GM12878 (cell line): Measurements from ENCODE around the gene FBXO33. TPM values are rescaled to one million over a fixed set of nuclear protein-coding genes. Genes with fewer than 3 reads are reported as not detected.

ENCODE experiments used
- ATAC-seq: fragments of 200-7000 bp; cut with Tn5 transposase; 3 replicates; pipeline ENCODE4 v1.9.1; 2020; ENCODE audit warnings: mild to moderate bottlenecking, moderate library complexity
- BruUV-seq: library from RNA; stranded (reverse); fragments of 400-500 nt; replicated peaks from 2 replicates; lab custom pipeline; 2021; lab: Mats Ljungman, UMichigan
- CTCF ChIA-PET: fragments of 300-600 bp; sonication (Branson Sonifier 250); formaldehyde crosslinking; extraction: SDS; loops from one replicate; lab custom pipeline; 2021; ENCODE audit warnings: inconsistent platforms; lab: Yijun Ruan, JAX
- POLR2A ChIA-PET: fragments of 350-600 bp; formaldehyde crosslinking; extraction: SDS; loops from one replicate; lab custom pipeline; 2021; ENCODE audit warnings: inconsistent platforms; lab: Charles Lee
- RAD21 ChIA-PET: fragments of 300-600 bp; sonication (Branson Sonifier 250); formaldehyde crosslinking; loops from one replicate; lab custom pipeline; 2023; ENCODE audit warnings: antibody characterized with exemption; ENCODE audit not compliant: unreplicated experiment; lab: Charles Lee
- SMC1A ChIA-PET: fragments of 300-600 bp; sonication (Branson Sonifier 250); formaldehyde crosslinking; loops from one replicate; lab custom pipeline; 2023; ENCODE audit not compliant: unreplicated experiment, uncharacterized antibody; lab: Charles Lee
- DNase-seq: peaks from one replicate; pipeline ENCODE4 v3.0.0-alpha.2; 2011; ENCODE audit warnings: low read depth, low spot score
- FAIRE-seq: peaks from 3 replicates; lab custom pipeline; 2011; peaks lifted over from hg19 to GRCh38; lab: Jason Lieb, UNC
- H2AFZ ChIP-seq: 2 replicates; pipeline ENCODE4 v1.6.0; 2011; ENCODE audit warnings: low read depth, low read length, control low read depth; ENCODE audit not compliant: control insufficient read depth
- H3K27ac ChIP-seq: 2 replicates; pipeline ENCODE4 v1.5.1; 2011; ENCODE audit warnings: control low read depth; ENCODE audit not compliant: control insufficient read depth, insufficient read depth
- H3K27me3 ChIP-seq, 2 experiments: replicated peaks in 1 of 2; 2 replicates each; pipeline versions ENCODE4 v1.6.0 to v1.6.1; 2011; ENCODE audit warnings: low read length in 1 of 2; ENCODE audit not compliant: control insufficient read depth in 2 of 2, insufficient read depth in 2 of 2
- H3K36me3 ChIP-seq, 2 experiments: 2 replicates each; pipeline ENCODE4 v1.5.1; 2011; ENCODE audit warnings: low read length in 1 of 2; ENCODE audit not compliant: control insufficient read depth in 2 of 2, insufficient read depth in 2 of 2
- H3K4me1 ChIP-seq: 2 replicates; pipeline ENCODE4 v1.6.1; 2011; ENCODE audit warnings: mild to moderate bottlenecking, low read length, moderate library complexity, mixed read lengths; ENCODE audit not compliant: control insufficient read depth, insufficient read depth
- H3K4me2 ChIP-seq: 2 replicates; pipeline ENCODE4 v1.6.0; 2011; ENCODE audit warnings: control low read depth; ENCODE audit not compliant: control insufficient read depth, insufficient read depth
- H3K4me3 ChIP-seq: fragments of 200-600 bp; sonication (generic); 2 replicates; pipeline ENCODE4 v1.5.1; 2016
- H3K79me2 ChIP-seq: 2 replicates; pipeline ENCODE4 v1.6.0; 2011; ENCODE audit warnings: low read length; ENCODE audit not compliant: control insufficient read depth, insufficient read depth
- H3K9ac ChIP-seq: 2 replicates; pipeline ENCODE4 v1.8.0; 2011; ENCODE audit warnings: low read length, control low read depth, mixed read lengths; ENCODE audit not compliant: control insufficient read depth, insufficient read depth
- H3K9me3 ChIP-seq: replicated peaks from 3 replicates; pipeline ENCODE4 v1.5.1; 2011; ENCODE audit warnings: mild to moderate bottlenecking, low read length; ENCODE audit not compliant: control insufficient read depth, insufficient read depth
- H4K20me1 ChIP-seq: 2 replicates; pipeline ENCODE4 v1.6.0; 2011; ENCODE audit not compliant: control insufficient read depth, insufficient read depth
- HSF1 ChIP-seq: fragments of 150-350 bp; IDR thresholded peaks from 2 replicates; pipeline ENCODE4 v1.6.1; 2014; ENCODE audit warnings: mild to moderate bottlenecking, low read depth, low read length
- MEF2B ChIP-seq: fragments of 450-650 bp; IDR thresholded peaks from 2 replicates; pipeline ENCODE4 v1.6.1; 2018; ENCODE audit warnings: mild to moderate bottlenecking, moderate library complexity; ENCODE audit not compliant: partially characterized antibody, poor library complexity, severe bottlenecking
- PAX5 ChIP-seq: IDR thresholded peaks from 2 replicates; pipeline ENCODE4 v1.6.1; 2011; ENCODE audit warnings: low read depth, low read length, borderline replicate concordance
- ZNF207 ChIP-seq: fragments of 450-650 bp; IDR thresholded peaks from 2 replicates; pipeline ENCODE4 v1.6.1; 2014; ENCODE audit warnings: antibody characterized with exemption, mild to moderate bottlenecking, borderline replicate concordance
- ZNF687 ChIP-seq: fragments of 450-650 bp; IDR thresholded peaks from 2 replicates; pipeline ENCODE4 v1.6.1; 2017; ENCODE audit warnings: mild to moderate bottlenecking, moderate library complexity
- WGBS: methylation state at CpG from one replicate; pipeline ENCODE4 v1.1.6; 2016; ENCODE audit warnings: low lambda C conversion rate; ENCODE audit not compliant: insufficient replicate concordance, insufficient coverage; ENCODE audit errors: missing lambda C conversion rate; 5-methylcytosine and 5-hydroxymethylcytosine counted together
- in situ Hi-C: fragments of 300-500 bp; cut with MboI; formaldehyde crosslinking; loops from 9 replicates; pipeline ENCODE4 v1.14.3; 2018; ENCODE audit warnings: mixed read lengths
- intact Hi-C: fragments of 100-400 bp; cut with micrococcal nuclease; formaldehyde crosslinking; loops from one replicate; pipeline ENCODE4 v1.14.2; 2022; ENCODE audit not compliant: unreplicated experiment
- polyA plus RNA-seq, 11 experiments: library from polyadenylated mRNA; depleted of rRNA in 4 of 11; unstranded in 6 of 11; stranded (reverse) in 5 of 11; fragments of >200 nt; fragmentation: Nextera tagmentation in 4 of 11; fragmentation: Illumina TruSeq in 1 of 11; extraction: Ambion mirVana in 4 of 11; extraction: Trizol in 1 of 11; gene quantifications; 1 replicate in 1 of 11; 2 replicates in 10 of 11; pipeline versions ENCODE4 v1.2.1 to v1.2.3, GENCODE V29; 2011 to 2016; ENCODE audit warnings: inconsistent platforms in 2 of 11, missing spikeins in 2 of 11, low read depth in 1 of 11
- total RNA-seq, 4 experiments: library from RNA; depleted of rRNA in 3 of 4; stranded (reverse); fragments of >200 nt in 3 of 4; fragmentation: Illumina TruSeq in 1 of 4; extraction: Trizol in 1 of 4; gene quantifications; 2 replicates each; pipeline versions ENCODE4 v1.2.1 to v1.2.3, GENCODE V29; 2013 to 2021

FBXO33 gene
- total and polyA plus RNA-seq, 10 of the 15 experiments (the other 5 are each of a cell fraction or from before 2014, with no cell fraction given), result 4.7 to 56.9 (median 19.6) TPM

GRCh38 chr14:39366460-39367386 is 65.5 kb downstream of the FBXO33 start:
- Histone ChIP-seq H3K4me2 (no peak overlapping the region), H3K4me3 (no peak overlapping the region), H3K9ac (no peak overlapping the region), H2AFZ (no peak overlapping the region), H3K36me3 (no peaks in the 10 kb centered on the region; a peak in 1 of 4 replicates), H3K9me3 (peaks cover 2% of the 10 kb centered on the region; the same call in 1 of the 3 replicates), H4K20me1 (no peaks in the 10 kb centered on the region), H3K4me1 (no peaks in the 10 kb centered on the region), H3K27me3 (no peaks in the 10 kb centered on the region), H3K79me2 (no peaks in the 10 kb centered on the region), H3K27ac (no peak overlapping the region)
- DNase-seq, result no peak
- ChIA-PET RAD21 (interaction anchor here (0.7 to 1.1 kb wide), 2 partner anchors 105 to 135 kb away, joined by 3 to 5 read pairs; no protein-coding TSS in a partner anchor), SMC1A (interaction anchor here (1.2 kb wide), 1 partner anchor 258 kb away, joined by 3 read pairs; no protein-coding TSS in a partner anchor), POLR2A (no interaction called here), CTCF (interaction anchor here (0.6 to 1.3 kb wide), 4 partner anchors 11 to 1889 kb away, joined by 3 to 8 read pairs (median 4); no protein-coding TSS in a partner anchor)
- WGBS, result 92% methylated on average over 10 of the region's 10 CpGs
- no peak for FAIRE-seq
- ATAC-seq, result no peak
- TF ChIP-seq ZNF687 (no peak), PAX5 (no peak), ZNF207 (no peak), MEF2B (no peak), HSF1 (no peak)
- BruUV-seq, result no TSS peak
- intact Hi-C loops, result no loop called here
- in situ Hi-C loops, result no loop called here
